ENCODE results near the gene NTN3.

NTN3 gene

DNA sequence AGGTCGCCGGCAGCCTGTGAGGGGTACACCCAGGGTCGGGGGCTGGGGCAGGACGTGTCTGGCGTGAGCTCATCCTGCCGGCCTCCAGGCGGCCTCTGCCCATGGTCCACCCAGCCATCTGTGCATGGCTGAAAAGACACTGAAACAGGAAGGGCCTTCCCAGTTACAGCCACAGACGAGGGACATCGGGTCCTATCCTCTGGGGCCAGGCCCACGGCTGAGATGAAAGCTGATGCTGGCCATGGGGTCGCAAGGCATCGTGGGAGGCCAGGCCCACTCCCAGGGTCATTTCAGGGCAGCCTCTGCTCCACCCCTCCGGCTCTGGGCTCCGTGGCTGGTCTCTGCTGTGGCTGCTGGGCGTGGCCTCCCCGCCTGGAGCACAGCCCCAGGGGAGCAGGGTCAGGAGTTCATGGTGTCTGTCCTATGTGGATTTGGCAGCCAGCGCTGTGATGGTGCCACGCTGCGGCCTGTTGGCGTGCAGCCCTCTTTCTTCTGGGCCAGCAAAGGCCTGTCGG is 26.1 kb downstream of the NTN3 start:
- no peak for DNase-seq (ENCODE audit: low read depth)

DNA sequence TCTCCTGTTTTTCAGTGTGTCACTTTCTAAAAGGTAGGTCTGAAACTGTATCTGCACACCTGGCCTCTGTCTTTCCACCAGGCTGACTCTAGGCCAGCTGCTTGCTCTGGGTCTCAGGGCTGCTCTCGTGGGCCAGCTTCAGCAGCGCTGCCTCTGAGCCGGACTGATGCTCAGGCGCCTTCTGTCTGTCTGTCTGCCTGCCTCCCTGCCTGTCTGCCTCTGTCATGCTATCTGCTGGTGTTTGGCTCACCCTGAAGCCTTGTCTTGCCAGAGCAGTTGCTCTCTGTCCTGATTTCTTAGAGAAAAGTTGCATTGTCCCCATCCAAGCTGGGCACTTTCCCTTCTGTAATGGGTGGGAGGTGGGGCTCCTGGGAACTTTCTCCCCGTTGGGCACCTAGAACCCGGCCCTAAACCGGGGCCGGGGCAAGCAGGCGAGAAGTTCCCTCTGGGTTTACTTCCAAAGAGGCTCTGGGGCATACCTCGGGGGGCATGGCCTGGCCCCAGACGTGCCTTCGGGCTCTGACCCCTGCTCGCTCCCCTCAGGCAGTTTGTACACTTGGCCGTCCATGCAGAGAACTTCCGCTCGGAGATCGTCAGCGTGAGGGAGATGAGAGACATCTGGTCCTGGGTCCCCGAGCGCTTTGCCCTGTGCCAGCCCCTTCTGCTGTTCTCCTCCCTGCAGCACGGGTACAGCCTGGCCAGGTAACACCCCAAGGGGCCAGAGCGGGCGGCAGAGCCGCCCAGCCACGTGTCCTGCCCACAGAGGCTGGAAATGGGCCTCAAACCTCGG is 26.8 kb downstream of the NTN3 start:
- DNase-seq (ENCODE audit: low read depth) = no peak

GRCh38 chr16:2498531-2499253 is 27.6 kb downstream of the NTN3 start:
- no peak for DNase-seq (ENCODE audit: low read depth)

DNA sequence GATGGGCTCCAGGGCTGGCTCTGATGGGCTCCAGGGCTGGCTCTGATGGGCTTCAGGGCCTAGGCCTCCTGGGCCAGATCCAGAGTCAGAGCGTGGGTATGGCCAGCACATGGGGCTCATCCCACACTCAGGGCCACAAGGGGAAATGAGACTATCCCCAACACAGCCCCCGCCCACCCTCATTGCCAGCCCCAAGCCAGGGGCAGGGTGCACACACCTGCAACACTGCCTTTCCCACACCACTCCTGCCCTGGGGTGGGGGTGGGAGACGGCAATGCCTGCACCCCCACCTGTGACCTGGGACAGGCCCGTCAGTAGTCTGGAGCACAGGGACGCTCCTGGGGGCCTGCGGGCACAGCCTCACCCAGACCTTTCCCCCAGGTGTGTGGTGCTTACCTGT is 28.4 kb downstream of the NTN3 start:
- no peak for DNase-seq (ENCODE audit: low read depth)

- DNase-seq (ENCODE audit: low read depth) = no peak
These were observed 28.9 kb downstream of the NTN3 start for GRCh38 chr16:2499890-2500429.

GRCh38 chr16:2500430-2500917 is 29.4 kb downstream of the NTN3 start:
- no peak for DNase-seq (ENCODE audit: low read depth)

- DNase-seq (ENCODE audit: low read depth) = peak; percentile 67
These were observed 30.0 kb downstream of the NTN3 start for GRCh38 chr16:2500918-2501750.

GRCh38 chr16:2501946-2502895 is 31.1 kb downstream of the NTN3 start:
- no peak for DNase-seq (ENCODE audit: low read depth)

DNA sequence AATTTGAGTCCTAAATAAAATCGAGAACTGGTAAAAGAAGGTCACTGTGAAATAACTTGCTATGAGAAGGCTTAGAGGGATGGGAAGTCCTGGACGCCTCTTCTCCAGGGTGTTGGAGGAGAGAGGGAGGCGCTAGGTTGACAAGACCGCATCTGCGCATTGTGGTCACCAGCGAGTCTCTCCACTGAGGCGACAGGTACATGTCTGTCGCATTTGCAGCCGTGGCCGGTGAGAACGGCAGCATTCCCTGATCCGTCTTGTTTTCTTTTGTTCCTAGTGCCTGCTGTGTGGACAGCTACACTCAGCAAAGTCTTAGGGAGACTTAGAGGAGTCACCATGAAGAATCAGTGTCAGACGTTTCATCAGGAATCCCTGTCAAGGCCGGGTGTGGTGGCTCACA is 34.6 kb downstream of the NTN3 start:
- DNase-seq (ENCODE audit: low read depth) = no peak

DNA sequence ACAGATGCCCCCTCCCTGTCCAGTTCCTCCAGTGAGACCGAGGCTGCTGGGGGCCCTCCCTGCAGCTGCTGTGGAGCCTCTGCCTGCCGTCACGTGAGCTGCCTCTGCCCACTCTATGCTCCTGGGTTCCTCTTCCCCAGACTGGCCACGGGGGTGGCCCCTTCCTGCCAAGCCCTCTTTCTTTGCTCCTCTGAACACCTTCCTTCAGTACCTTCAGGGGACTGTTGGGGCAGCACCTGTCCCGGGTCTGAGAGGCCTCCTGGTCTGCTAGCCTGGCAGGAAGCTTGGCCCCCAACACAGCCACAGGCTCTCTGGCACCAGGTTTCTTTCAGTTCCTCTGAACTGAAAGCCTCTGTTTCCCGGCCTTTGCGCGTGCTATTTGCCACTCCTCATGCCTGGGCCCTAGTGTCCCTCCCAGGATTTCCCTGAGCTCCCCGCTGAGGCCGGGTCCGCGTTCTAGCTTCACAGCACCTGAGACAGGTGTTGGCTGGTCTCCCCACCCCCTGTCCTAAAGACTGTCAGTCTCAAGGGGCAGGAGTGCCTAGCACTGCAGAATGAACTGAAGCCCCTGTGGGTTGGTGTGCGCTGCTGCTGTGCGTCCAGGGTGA is 36.1 kb downstream of the NTN3 start:
- DNase-seq (ENCODE audit: low read depth) = no peak

DNA sequence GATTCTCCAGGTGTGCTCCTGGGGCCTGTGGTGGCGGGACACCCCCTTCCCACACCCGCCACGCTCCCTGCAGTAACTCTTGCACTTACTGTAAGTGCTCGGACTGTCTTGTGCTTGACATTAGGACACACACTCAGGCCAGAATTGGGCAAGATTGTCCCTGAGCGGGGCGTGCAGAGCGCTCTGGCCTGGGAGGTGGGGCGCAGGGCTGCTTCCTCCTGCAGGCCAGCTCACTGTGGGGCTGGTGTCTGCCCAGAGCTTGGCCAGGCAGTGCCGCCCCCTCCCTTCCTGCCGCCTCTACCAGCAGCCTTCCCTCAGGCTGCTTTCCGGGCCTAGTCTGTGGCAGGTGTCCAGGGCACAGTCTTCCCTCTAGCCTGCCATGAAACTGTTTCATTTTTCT is 36.6 kb downstream of the NTN3 start:
- no peak for DNase-seq (ENCODE audit: low read depth)

DNA sequence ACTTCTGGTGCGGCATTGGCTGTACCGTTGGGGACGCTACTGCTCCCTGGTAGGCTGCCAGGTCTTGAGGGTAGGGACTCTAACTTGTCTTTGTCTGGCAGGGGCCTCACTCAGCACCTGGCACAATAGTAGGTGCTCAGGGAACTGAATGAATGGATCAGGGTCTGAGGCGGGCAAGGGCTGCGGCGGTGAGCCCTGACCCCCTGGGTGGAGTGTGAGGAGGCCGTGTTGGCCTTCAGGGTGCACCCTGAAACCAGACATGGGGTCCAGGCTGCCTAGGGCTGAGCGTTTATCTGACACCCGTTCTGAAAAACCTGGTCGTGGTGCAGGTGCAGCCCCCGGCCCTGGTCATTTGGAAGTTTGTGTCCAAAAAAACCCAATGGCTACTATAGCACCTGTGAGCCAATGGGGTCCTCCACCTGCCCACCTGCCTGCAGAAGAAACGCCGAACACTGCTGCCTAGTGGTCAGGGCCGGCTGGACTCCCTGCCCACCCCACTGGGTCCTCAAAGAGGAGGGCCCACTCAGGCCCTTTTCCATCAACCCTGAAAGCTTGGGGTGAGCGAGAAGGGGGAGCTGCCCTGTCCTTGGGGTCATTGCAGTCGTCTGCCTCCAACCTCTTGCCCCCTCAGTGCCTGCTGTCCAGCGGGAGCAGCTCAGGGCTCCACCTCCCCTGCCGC is 37.8 kb downstream of the NTN3 start:
- DNase-seq (ENCODE audit: low read depth) = no peak

GRCh38 chr16:2511128-2511800 is 40.2 kb downstream of the NTN3 start:
- no peak for DNase-seq (ENCODE audit: low read depth)

DNA sequence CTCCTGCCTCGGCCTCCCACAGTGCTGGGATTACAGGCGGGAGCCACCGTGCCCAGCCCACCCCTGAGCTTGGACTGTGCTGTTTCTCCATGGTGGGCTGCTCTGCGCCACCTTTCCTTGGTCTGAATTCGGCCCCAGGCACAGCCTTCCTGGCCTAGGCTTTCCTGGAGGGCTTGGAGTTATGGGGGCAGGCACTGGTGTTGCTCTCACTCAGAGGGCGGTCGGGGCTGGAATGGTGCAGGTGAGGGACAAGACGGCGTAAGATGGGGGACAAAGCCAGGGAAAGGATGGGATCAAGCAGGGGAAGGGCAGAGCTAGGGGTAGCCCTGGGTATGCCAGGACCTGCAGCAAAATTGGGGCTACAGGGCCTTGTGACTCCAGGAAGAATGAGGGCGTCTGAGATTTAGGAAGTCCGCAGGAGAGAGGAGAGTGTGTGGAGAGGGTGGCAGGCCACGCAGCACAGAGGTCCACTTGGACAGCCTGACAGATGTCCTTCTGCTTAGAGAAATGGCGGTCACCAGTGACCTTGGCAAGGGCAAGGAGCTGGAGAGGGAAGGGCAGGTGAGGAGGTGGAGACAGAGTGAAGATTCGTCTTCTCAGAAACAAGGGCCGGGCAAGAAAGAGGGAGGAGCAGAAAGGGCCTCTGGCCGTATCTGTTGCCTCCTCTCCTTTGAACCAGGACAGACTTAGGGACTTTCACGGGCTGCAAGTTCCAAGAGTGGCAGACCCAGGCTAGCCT is 41.1 kb downstream of the NTN3 start:
- no peak for DNase-seq (ENCODE audit: low read depth)

DNA sequence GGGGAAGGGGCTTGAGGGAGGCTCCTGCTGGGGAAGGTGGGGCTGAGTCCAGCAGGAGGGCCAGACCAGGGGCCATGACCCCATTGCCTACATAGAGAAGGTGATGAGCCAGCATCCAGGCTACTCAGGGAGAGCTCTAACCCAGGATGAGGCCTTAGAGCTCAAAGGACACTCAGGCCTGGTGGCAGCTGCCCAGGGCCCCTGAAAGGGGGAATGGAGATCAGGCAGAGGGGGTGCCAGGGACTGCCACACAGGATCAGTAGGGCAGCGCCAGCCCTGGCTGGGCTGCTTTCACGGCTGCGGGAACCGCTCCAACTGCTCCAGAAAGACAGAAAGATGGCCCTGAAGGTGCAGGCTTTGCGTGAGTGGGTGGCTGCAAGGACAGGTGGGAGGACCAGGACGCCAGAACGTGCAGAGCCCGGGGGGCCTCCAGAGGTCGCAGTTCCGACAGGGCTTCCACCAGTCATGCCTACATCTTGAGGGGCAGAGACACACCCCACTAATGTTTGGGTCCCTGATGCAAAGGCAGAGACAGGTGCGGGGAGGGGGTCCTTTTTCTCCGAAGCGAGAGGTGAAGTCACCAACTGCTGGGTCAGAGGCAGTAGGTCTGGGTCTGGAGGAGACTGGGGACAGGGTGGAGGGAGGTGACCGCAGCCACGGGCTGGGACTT is 41.8 kb downstream of the NTN3 start:
- no peak for DNase-seq (ENCODE audit: low read depth)

GRCh38 chr16:2513405-2514332 is 42.6 kb downstream of the NTN3 start, which contains the start of gene ATP6V0C:
Gene ATP6V0C (plus strand): TSS chr16:2513952. CDS start chr16:2514104, 152 bp downstream.
- peak; percentile 85 for DNase-seq (ENCODE audit: low read depth)
